Mesenchymal stem cell (in vitro differentiated cells and primary cell): ENCODE measurements around the gene REXO5.

Experiments
- DNase-seq: peaks from one replicate; pipeline ENCODE4 v3.0.0-alpha.2; 2013
- H2AFZ ChIP-seq: one replicate; pipeline ENCODE4 v1.6.1; 2013; ENCODE audit warnings: low read depth, mild to moderate bottlenecking, control low read depth, inconsistent platforms, low read length, moderate library complexity
- H2AK5ac ChIP-seq: 2 replicates; pipeline ENCODE4 v1.6.1; 2013; ENCODE audit warnings: low read length, moderate library complexity, mild to moderate bottlenecking, inconsistent platforms; ENCODE audit not compliant: severe bottlenecking
- H2BK120ac ChIP-seq: one replicate; pipeline ENCODE4 v1.6.1; 2013; ENCODE audit warnings: low read depth, mild to moderate bottlenecking, inconsistent platforms, low read length, moderate library complexity
- H2BK12ac ChIP-seq, 2 experiments: one replicate each; pipeline ENCODE4 v1.6.1; 2013; ENCODE audit warnings: inconsistent platforms in 2 of 2, low read length in 2 of 2, mild to moderate bottlenecking in 2 of 2, moderate library complexity in 2 of 2, control low read depth in 1 of 2
- H2BK15ac ChIP-seq: one replicate; pipeline ENCODE4 v1.6.1; 2013; ENCODE audit warnings: mild to moderate bottlenecking, low read depth, inconsistent platforms; ENCODE audit not compliant: poor library complexity, severe bottlenecking
- H2BK5ac ChIP-seq: 2 replicates; pipeline ENCODE4 v1.6.1; 2013; ENCODE audit warnings: low read depth, mild to moderate bottlenecking, low read length, control low read depth, inconsistent platforms; ENCODE audit not compliant: poor library complexity, severe bottlenecking
- H3K14ac ChIP-seq, 2 experiments: one replicate each; pipeline ENCODE4 v1.6.1; 2013; ENCODE audit warnings: inconsistent platforms in 2 of 2, low read length in 2 of 2, control low read depth in 1 of 2, mild to moderate bottlenecking in 1 of 2, moderate library complexity in 1 of 2
- H3K18ac ChIP-seq, 2 experiments: one replicate each; pipeline ENCODE4 v1.6.1; 2013; ENCODE audit warnings: inconsistent platforms in 2 of 2, low read length in 2 of 2, control low read depth in 1 of 2, low read depth in 1 of 2, mild to moderate bottlenecking in 1 of 2
- H3K23ac ChIP-seq, 2 experiments: one replicate each; pipeline ENCODE4 v1.6.1; 2013; ENCODE audit warnings: inconsistent platforms in 2 of 2, low read length in 2 of 2, mild to moderate bottlenecking in 2 of 2, moderate library complexity in 2 of 2, control low read depth in 1 of 2
- H3K27ac ChIP-seq: 2 replicates; pipeline ENCODE4 v1.5.1; 2013; ENCODE audit warnings: mild to moderate bottlenecking, moderate library complexity, low read length, control low read depth, inconsistent platforms; ENCODE audit not compliant: poor library complexity, severe bottlenecking
- H3K27me3 ChIP-seq, 2 experiments: 2 replicates each; pipeline versions ENCODE4 v1.6.1 to v1.7.0; 2013; ENCODE audit warnings: low read length in 2 of 2, mild to moderate bottlenecking in 2 of 2, moderate library complexity in 2 of 2, control low read depth in 1 of 2, inconsistent platforms in 1 of 2; ENCODE audit not compliant: control insufficient read depth in 1 of 2, insufficient read depth in 1 of 2
- H3K36me3 ChIP-seq, 2 experiments: 2 replicates each; pipeline versions ENCODE4 v1.6.1 to v1.7.0; 2013; ENCODE audit warnings: low read length in 2 of 2, control low read depth in 1 of 2, inconsistent platforms in 1 of 2, low read depth in 1 of 2, mild to moderate bottlenecking in 1 of 2; ENCODE audit not compliant: insufficient read depth in 2 of 2, control insufficient read depth in 1 of 2
- H3K4ac ChIP-seq, 2 experiments: one replicate each; pipeline ENCODE4 v1.6.1; 2013; ENCODE audit warnings: inconsistent platforms in 2 of 2, low read length in 2 of 2, mild to moderate bottlenecking in 2 of 2, moderate library complexity in 2 of 2, control low read depth in 1 of 2, low read depth in 1 of 2
- H3K4me1 ChIP-seq: 2 replicates; pipeline ENCODE4 v1.6.1; 2013; ENCODE audit warnings: low read depth, low read length, control low read depth; ENCODE audit not compliant: control insufficient read depth, insufficient read depth
- H3K4me2 ChIP-seq: 2 replicates; pipeline ENCODE4 v1.6.1; 2013; ENCODE audit warnings: low read length, mild to moderate bottlenecking, inconsistent platforms; ENCODE audit not compliant: poor library complexity, severe bottlenecking
- H3K4me3 ChIP-seq, 2 experiments: 2 replicates each; pipeline versions ENCODE4 v1.5.1 to v1.7.0; 2013; ENCODE audit warnings: low read length in 2 of 2, mild to moderate bottlenecking in 2 of 2, control low read depth in 1 of 2, low read depth in 1 of 2; ENCODE audit not compliant: insufficient read depth in 1 of 2
- H3K79me1 ChIP-seq: replicated peaks from 2 replicates; pipeline ENCODE4 v1.6.1; 2013; ENCODE audit warnings: mild to moderate bottlenecking, control low read depth, low read length, inconsistent platforms; ENCODE audit not compliant: poor library complexity, severe bottlenecking
- H3K9ac ChIP-seq: 2 replicates; pipeline ENCODE4 v1.7.0; 2013; ENCODE audit warnings: mild to moderate bottlenecking, low read length, moderate library complexity
- H3K9me3 ChIP-seq: 2 replicates; pipeline ENCODE4 v1.7.0; 2013; ENCODE audit warnings: mild to moderate bottlenecking, low read length; ENCODE audit not compliant: control insufficient read depth
- H4K8ac ChIP-seq: one replicate; pipeline ENCODE4 v1.6.1; 2013; ENCODE audit warnings: inconsistent platforms, mild to moderate bottlenecking, low read length, moderate library complexity
- H4K91ac ChIP-seq: one replicate; pipeline ENCODE4 v1.6.1; 2013; ENCODE audit warnings: mild to moderate bottlenecking, low read length, inconsistent platforms
- WGBS: methylation state at CpG from one replicate; pipeline ENCODE4 v1.1.7; 2013; ENCODE audit warnings: mixed read lengths; 5-methylcytosine and 5-hydroxymethylcytosine counted together

The REXO5 gene

DNA sequence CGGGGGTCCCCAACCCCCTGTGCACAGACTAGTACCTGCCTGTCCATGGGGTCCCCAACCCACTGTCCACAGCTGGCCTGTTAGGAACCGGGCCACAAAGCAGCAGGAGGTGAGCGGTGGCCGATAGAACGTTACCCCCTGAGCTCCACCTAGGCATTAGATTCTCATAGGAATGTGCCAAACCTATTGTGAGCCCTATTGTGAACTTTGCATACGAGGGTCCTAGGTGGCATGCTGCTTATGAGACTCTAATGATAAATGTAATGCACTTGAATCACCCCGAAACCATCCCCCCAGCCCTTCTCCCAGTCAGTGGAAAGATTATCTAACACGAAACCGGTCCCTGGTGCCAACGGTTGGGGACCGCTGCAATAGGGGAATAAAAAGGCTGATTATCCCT is 1.5 kb downstream of the REXO5 start:
- H4K91ac ChIP-seq: no peak overlapping the region

DNA sequence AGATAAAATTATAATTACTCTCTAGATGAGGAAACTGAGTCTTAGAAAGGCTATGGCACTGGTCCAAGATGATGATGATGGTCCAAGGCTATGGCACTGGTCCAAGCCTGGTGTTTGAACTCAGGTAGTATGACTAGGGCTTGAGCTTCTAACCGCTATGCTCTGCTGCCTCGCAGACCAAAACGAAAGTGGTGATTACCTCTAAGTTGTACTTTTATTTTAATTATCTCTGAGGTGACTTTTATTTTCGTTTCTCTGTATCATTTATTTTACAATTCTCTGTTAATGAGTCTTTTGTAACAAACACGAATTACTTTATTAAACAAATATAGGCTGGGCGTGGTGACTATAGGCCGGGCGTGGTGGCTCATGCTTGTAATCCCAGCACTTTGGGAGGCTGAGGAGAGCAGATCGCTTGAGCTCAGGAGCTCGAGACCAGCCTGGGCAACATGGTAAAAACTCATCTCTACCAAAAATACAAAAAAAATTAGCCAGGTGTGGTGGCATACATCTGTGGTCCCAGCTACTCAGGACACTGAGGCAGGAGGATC is 5.6 kb downstream of the REXO5 start:
- Histone ChIP-seq H3K14ac (no peak overlapping the region), H3K27ac (no peak overlapping the region), H3K36me3 (peaks cover 3 to 25% of the 10 kb centered on the region in 2 experiments), H4K91ac (no peak overlapping the region), H2AFZ (no peak overlapping the region), H4K8ac (no peak overlapping the region), H3K9me3 (no peaks in the 10 kb centered on the region), H3K4me3 (no peak overlapping the region), H3K4me1 (peaks cover 3% of the 10 kb centered on the region), H2BK15ac (no peak overlapping the region), H2BK5ac (no peak overlapping the region), H3K23ac (no peak overlapping the region), H3K4me2 (no peak overlapping the region), H3K27me3 (no peaks in the 10 kb centered on the region), H2BK120ac (no peak overlapping the region), H3K79me1 (peaks cover 8% of the 10 kb centered on the region), H3K4ac (no peak overlapping the region), H3K9ac (no peak overlapping the region), H2AK5ac (no peak overlapping the region), H3K18ac (no peak overlapping the region), H2BK12ac (no peak overlapping the region)
- WGBS: 97% methylated on average over 7 of the region's 10 CpGs
- no peak for DNase-seq

More for the DNA sequence above, 1.5 kb downstream of the REXO5 start:
- no peak overlapping the region for H2BK120ac ChIP-seq
- H3K23ac ChIP-seq: no peak overlapping the region
- WGBS: over 99% methylated on average over 9 of the region's 11 CpGs
- no peak overlapping the region for H3K4ac ChIP-seq
- no peak overlapping the region for H3K14ac ChIP-seq
- no peak overlapping the region for H2AK5ac ChIP-seq
- no peak overlapping the region for H2AFZ ChIP-seq
- no peak overlapping the region for H3K18ac ChIP-seq
- no peak overlapping the region for H2BK15ac ChIP-seq
- H3K4me3 ChIP-seq: peak overlapping the region in 1 of 2 experiments; percentile 99
- H3K9me3 ChIP-seq: no peaks in the 10 kb centered on the region
- no peak overlapping the region for H3K27ac ChIP-seq
- no peak for DNase-seq
- no peak overlapping the region for H3K4me2 ChIP-seq
- no peaks in the 10 kb centered on the region for H3K27me3 ChIP-seq
- no peak overlapping the region for H2BK12ac ChIP-seq
- peak overlapping the region; percentile 4 for H4K8ac ChIP-seq
- peak overlapping the region; percentile 93 for H3K9ac ChIP-seq
- H3K4me1 ChIP-seq: peaks cover 3% of the 10 kb centered on the region
- H3K79me1 ChIP-seq: peaks cover 8% of the 10 kb centered on the region
- no peaks in the 10 kb centered on the region for H3K36me3 ChIP-seq
- H2BK5ac ChIP-seq: no peak overlapping the region

DNA sequence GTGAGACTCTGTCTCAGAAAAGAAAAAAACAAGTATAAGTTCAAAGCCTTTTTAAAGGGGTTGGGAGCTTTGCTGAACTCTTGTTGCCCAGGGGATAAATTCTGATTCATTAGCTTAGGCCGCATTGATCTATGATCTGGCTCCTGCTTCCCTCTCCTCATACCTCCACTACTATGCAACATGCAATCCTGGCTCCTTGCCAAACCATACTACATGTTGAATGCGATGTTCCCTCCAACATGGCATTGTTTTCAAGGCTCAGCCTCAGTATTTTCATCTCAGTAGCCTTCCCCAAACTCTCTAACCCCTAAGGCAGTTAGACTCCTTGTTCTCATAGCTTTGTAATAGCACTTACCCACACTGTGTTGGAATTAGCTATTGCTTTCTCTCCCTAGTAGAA is 6.2 kb downstream of the REXO5 start:
- H3K9ac ChIP-seq: no peak overlapping the region
- WGBS: 85% methylated on average over 2 of the region's 2 CpGs
- H2BK12ac ChIP-seq: no peak overlapping the region
- no peak overlapping the region for H3K18ac ChIP-seq
- H2AK5ac ChIP-seq: no peak overlapping the region
- H3K4me3 ChIP-seq: no peak overlapping the region
- no peak overlapping the region for H4K91ac ChIP-seq
- no peak overlapping the region for H3K4me2 ChIP-seq
- peaks cover 2% of the 10 kb centered on the region for H3K4me1 ChIP-seq
- no peak overlapping the region for H2BK15ac ChIP-seq
- no peaks in the 10 kb centered on the region for H3K27me3 ChIP-seq
- no peak for DNase-seq
- no peak overlapping the region for H4K8ac ChIP-seq
- H2BK5ac ChIP-seq: no peak overlapping the region
- no peaks in the 10 kb centered on the region for H3K9me3 ChIP-seq
- H3K79me1 ChIP-seq: peaks cover 8% of the 10 kb centered on the region
- no peak overlapping the region for H2AFZ ChIP-seq
- no peak overlapping the region for H3K27ac ChIP-seq
- peaks cover 3 to 28% of the 10 kb centered on the region in 2 experiments for H3K36me3 ChIP-seq
- H3K4ac ChIP-seq: no peak overlapping the region
- H2BK120ac ChIP-seq: no peak overlapping the region
- no peak overlapping the region for H3K14ac ChIP-seq
- H3K23ac ChIP-seq: no peak overlapping the region

DNA sequence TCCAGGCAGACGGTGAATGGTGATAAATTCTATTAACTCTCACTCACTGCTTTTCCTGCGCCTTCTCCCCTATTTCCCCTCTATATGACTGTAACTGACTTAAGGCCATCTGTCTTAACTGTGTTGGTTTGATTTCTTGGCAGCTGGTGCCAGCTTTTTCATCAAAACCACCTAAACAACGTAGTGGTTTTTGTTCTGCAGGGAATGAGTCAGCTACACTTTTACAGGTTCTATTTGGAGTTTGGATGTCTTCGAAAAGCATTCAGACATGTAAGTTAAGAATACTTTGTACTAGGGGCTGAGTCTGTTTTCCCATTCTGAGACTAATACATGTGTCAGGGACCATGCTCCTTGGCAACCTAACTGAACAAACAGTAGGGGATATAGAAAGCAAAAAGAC is 8.5 kb downstream of the REXO5 start:
- H2BK12ac ChIP-seq: no peak overlapping the region
- no peak overlapping the region for H2AFZ ChIP-seq
- H3K4me3 ChIP-seq: no peak overlapping the region
- no peak overlapping the region for H4K91ac ChIP-seq
- no peak for DNase-seq
- H4K8ac ChIP-seq: no peak overlapping the region
- no peak overlapping the region for H2BK120ac ChIP-seq
- H3K27ac ChIP-seq: no peak overlapping the region
- no peak overlapping the region for H2BK15ac ChIP-seq
- H2BK5ac ChIP-seq: no peak overlapping the region
- H3K14ac ChIP-seq: no peak overlapping the region
- no peaks in the 10 kb centered on the region for H3K27me3 ChIP-seq
- 94% methylated on average over 4 of the region's 4 CpGs for WGBS
- no peak overlapping the region for H3K4me2 ChIP-seq
- peaks cover 3% of the 10 kb centered on the region for H3K79me1 ChIP-seq
- no peaks in the 10 kb centered on the region for H3K4me1 ChIP-seq
- no peak overlapping the region for H3K9ac ChIP-seq
- H3K36me3 ChIP-seq: peaks cover 3 to 41% of the 10 kb centered on the region in 2 experiments
- no peak overlapping the region for H3K23ac ChIP-seq
- no peak overlapping the region for H3K4ac ChIP-seq
- H3K9me3 ChIP-seq: no peaks in the 10 kb centered on the region
- no peak overlapping the region for H2AK5ac ChIP-seq
- no peak overlapping the region for H3K18ac ChIP-seq
